Pons (tissue), 1 donor: ENCODE measurements around the gene SULF2.
"Not testable (repeated sequence)": the region's sequence is repeated elsewhere in the genome, so short reads cannot be mapped to it uniquely, and the experiment has no call there.

Experiments used
- DNase-seq: peaks from one replicate; pipeline ENCODE4 v3.0.0-alpha.2; 2016; ENCODE audit warnings: low spot score

The SULF2 gene

GRCh38 chr20:47785311-47785853 lies at the start of gene SULF2:
Gene SULF2, minus strand, starts transcription at chr20:47785481. Its CDS starts 28,118 bp downstream, at chr20:47757363.
- no peak for DNase-seq

GRCh38 chr20:47831675-47832074 lies 46.4 kb upstream of the SULF2 start:
- not testable (repeated sequence) for DNase-seq

GRCh38 chr20:47826716-47827115 lies 41.4 kb upstream of the SULF2 start:
- DNase-seq: not testable (repeated sequence)

GRCh38 chr20:47826006-47826405 lies 40.7 kb upstream of the SULF2 start:
- DNase-seq: not testable (repeated sequence)

GRCh38 chr20:47825011-47825762 lies 39.9 kb upstream of the SULF2 start:
- DNase-seq: no peak

- DNase-seq: not testable (repeated sequence)
Observed at GRCh38 chr20:47823941-47824340, 38.7 kb upstream of the SULF2 start.

GRCh38 chr20:47821481-47822100 lies 36.3 kb upstream of the SULF2 start:
- no peak for DNase-seq

- no peak for DNase-seq
Observed at GRCh38 chr20:47818996-47819609, 33.8 kb upstream of the SULF2 start.

GRCh38 chr20:47818466-47818865 lies 33.2 kb upstream of the SULF2 start:
- DNase-seq: no peak

- DNase-seq: no peak
Observed at GRCh38 chr20:47818016-47818415, 32.7 kb upstream of the SULF2 start.

GRCh38 chr20:47817573-47817972 lies 32.3 kb upstream of the SULF2 start:
- no peak for DNase-seq

GRCh38 chr20:47816487-47817451 lies 31.5 kb upstream of the SULF2 start:
- DNase-seq: no peak

GRCh38 chr20:47815866-47816265 lies 30.6 kb upstream of the SULF2 start:
- no peak for DNase-seq

GRCh38 chr20:47815416-47815806 lies 30.1 kb upstream of the SULF2 start:
- DNase-seq: no peak

GRCh38 chr20:47814632-47815415 lies 29.5 kb upstream of the SULF2 start:
- no peak for DNase-seq

GRCh38 chr20:47810721-47811347 lies 25.6 kb upstream of the SULF2 start:
- DNase-seq: no peak

- no peak for DNase-seq
Observed at GRCh38 chr20:47810116-47810677, 24.9 kb upstream of the SULF2 start.

GRCh38 chr20:47809161-47809960 lies 24.1 kb upstream of the SULF2 start:
- no peak for DNase-seq

- no peak for DNase-seq
Observed at GRCh38 chr20:47805951-47806350, 20.7 kb upstream of the SULF2 start.
